RCC 7860 (cell line): ENCODE measurements around the gene P2RX3.
A peak's percentile ranks its signal among the peaks of the same experiment; 100 is the strongest.
"Not testable (repeated sequence)": the region's sequence is repeated elsewhere in the genome, so short reads cannot be mapped to it uniquely, and the experiment has no call there.

Source experiments
- DNase-seq: peaks from one replicate; pipeline ENCODE4 v3.0.0-alpha.2; 2015; ENCODE audit warnings: low spot score
- FAIRE-seq: peaks from 2 replicates; lab custom pipeline; 2012; peaks lifted over from hg19 to GRCh38; lab: Jason Lieb, UNC

The P2RX3 gene

GRCh38 chr11:57338142-57338541 is at the start of gene P2RX3:
P2RX3 (plus strand) TSS chr11:57338352; CDS start chr11:57338551, 199 bp downstream.
- FAIRE-seq (no peak), DNase-seq (no peak)

DNA sequence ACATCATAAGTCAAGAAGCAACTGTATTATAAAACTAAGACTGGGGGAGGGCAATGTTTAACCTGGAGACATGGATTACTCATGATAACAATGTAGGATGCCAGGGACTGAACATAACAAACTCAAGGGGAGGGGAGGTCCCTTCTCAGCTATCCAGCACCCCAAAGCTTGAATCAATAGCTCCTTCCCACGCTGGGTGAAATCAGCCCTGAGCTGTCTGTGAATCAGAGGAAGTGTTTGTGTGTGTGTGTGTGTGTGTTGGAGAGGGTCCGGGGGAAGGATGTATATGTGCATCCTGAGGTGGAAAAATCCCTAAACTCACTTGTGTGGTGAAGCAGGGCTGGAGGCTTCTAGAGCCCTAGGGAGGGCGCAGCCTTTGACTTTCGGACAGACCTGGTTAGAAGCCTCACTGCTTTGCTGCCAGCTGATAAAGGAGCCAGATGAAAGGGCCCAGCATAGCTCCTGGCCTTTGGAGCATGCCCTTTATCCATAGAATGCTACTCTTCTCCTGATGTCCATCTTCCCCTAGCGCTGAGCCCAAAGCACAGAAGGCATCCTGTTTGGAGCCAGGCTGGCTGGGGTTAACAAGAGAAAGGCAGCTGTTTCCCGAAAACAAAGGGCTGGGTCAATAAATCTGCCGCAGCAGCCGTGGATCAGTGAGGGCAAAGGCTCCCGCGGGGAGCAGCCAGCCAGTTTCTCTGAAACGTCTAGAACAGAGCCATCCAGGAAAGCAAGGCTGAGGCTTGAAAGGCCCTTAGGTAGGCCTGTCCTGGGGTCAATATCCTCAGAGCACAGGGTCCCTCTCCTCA is 49.2 kb upstream of the P2RX3 start:
- peak; percentile 13 for DNase-seq
- FAIRE-seq: no peak

DNA sequence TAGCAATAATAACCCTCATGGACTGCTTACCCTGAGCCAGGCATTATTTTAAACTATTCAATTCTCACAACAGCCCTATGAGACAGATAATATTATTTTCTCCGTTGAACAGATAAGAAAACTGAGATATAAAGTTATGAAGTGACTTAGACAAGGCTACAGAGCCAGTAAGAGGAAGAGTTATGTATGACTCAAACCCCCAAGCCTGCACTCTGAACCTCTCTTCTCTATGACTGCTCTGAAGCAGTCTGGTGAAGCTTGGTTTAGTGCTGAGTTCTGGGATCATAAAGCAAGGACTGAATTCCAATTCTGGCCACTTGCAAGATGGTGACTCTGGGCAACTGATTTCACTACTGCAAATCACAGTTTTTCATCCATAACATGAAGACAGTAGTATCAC is 47.9 kb upstream of the P2RX3 start:
- FAIRE-seq: no peak
- no peak for DNase-seq

DNA sequence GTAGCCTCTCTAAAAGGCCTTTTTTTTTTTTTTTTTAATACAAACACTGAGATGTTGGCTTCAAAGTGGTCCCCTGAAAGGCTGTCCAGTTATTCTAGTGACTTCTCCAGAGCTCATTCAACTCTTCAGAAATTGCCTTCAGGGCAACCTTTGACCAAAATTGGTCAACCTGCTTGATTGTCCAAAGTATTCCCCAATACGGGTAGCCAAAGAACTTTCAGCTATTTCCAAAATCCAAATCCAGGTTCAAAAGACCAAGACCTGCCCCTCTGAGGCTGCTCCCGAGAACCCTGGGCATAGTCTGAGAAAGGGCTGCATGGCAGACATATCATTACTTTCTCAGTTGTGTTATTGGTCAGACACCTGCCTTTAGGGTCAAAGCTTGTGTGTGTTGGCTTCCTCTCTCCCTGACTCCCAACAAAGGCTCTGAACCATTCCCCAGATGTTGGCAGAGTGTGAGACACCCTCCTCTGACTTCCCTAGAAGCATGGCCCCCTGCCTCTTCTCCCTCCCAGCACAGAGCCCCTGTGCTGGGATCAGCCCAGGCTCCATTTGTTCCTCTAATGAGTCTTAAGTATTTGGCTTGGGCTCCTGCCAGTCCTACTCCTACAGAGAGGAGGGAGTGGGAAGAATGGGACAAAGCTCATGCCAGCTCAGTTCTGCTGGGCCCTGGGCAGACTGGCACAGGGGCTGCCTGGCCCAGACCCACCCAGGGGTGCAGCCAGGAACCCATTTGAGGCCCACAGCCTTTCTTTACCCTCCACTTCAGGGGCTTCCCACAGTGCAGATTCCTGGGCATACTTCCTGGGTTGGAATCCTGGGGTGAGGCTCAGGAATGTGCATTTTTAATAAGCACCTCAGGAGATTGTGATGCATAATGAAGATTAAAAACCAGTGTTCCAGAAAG is 43.7 kb upstream of the P2RX3 start:
- DNase-seq (no peak), FAIRE-seq (no peak)

DNA sequence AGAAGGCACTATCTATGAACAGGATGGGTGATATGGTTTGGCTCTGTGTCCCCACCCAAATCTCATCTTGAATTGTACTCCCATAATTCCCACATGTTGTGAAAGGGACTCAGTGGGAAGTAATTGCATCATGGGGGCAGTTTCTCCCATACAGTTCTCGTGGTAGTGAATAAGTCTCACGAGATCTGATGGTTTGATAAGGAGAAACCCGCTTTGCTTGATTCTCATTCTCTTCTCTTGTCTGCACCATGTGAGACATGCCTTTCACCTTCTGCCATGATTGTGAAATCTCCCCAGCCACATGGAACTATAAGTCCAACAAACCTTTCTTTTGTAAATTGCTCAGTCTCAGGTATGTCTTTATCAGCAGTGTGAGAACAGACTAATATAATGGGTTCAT is 41.9 kb upstream of the P2RX3 start:
- not testable (repeated sequence) for FAIRE-seq

DNA sequence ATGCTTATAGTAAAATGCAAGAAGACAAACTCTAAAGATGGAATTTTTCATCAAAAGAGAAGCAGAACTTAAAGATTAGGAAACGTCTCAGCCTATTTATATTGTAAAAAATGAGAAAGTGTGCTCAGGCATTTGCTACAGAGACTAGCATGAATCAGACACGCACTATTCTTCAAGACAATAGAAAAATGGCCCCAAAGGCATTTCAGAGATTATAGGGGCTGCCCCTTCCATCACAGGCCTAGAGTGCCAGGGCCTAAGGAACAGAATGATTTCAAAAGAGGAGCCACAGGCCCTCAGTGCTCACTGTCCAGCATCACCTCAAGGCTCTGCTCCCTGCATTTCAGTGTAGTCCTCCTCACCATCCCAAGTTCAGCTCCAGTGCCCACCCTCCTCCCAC is 40.9 kb upstream of the P2RX3 start:
- FAIRE-seq: no peak
- no peak for DNase-seq

More for the DNA sequence above, 41.9 kb upstream of the P2RX3 start:
- not testable (repeated sequence) for DNase-seq

DNA sequence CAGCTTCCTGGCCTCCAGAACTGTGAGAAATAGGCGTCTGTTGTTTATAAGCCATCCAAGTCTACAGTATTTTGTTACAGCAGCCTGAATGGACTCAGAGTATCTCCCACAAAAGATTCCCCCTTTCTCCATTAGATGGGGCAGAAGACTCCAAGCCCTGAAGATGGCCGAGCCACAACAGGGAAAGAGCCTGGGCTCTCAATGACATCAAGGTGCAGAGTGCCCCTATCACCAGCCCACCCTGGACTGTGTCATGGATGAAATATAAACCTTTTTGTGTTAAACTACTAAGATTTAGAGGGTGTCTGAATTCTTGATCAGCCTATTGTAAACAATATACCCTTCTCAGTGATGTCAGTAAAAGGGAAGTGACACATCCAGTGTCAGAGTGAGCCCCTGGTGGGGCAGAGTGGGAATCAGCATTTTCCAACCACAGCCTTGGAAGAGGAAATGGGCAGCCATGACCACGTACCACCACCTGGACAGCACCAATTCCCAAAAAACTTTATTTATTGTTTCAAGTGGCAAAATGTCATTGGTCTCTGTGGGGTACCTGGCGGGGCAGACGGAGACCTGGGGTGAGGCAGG is 38.9 kb upstream of the P2RX3 start:
- no peak for FAIRE-seq

DNA sequence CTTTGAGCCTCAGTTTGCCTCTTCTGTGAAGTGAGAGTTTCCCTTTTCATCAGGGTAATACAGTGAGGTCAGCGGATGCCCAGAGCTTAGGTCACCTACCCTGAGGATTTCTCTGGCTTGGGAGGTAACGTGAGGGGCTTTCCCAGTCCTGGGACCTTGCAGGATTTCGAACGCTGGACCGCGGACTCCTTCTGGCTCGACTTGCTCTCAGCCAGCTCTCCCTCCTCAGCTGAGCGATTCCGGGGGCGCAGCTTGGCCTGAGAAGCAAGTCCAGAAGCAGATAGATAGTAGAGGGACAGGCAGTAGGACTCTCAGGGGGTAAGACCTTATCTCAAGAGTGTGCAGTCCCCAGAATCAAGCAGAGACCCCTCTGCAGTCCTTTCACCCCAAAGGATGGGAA is 37.4 kb upstream of the P2RX3 start:
- no peak for DNase-seq
- FAIRE-seq: no peak

More for the DNA sequence above, 38.9 kb upstream of the P2RX3 start:
- no peak for DNase-seq

DNA sequence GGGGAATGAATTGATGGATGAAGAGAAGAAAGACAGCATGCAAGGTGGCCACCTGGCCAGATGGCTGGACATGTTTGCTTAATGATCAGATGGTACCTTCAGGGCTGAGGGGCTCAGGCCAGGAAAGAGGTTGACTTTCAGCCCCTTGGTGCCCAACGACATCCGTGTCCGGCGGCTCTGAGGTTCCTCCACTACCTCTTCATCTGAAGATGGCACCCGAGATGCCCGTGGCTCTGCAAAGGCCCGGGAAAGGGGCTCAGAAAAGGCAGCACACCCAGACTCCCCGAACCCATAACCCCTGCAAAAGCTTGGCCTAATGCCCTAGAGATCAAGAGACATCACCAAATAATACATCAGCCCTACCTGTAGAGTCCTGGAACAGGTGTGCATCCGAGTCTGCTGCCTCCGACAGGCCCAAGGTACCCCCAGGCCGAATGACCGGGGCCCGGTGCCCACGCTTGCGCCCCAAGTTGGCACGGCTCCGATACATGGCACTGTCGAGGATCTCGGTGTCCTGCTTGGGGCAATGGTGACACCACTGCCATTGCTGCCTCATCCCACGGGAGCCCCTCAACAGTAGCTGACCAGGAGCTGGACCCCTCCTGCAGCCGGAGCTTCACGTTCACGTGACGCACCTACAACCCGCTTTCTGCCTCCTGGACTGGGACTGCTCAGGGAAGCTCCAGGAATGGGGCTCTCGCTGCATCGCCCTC is 36.3 kb upstream of the P2RX3 start:
- FAIRE-seq (no peak), DNase-seq (no peak)

DNA sequence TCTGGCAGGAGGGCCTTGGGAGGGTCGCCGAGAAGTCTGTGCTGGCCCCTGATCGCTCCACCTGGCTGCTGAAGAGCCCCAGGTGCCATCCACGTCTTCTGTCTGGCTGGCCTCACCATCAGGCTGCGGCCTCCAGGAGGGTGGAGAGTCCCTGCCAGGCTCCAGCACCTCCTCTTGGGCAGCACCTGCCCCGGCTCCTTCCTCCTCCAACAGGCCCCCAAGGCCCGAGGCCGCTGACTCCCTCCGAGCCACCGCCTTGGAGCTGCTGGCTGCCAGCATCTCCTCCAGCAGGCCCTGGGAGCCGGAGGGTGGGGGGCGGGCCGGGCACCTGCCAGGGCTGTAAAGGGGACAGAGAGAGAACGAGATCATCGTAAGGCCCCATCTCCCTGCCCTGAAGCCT is 35.7 kb upstream of the P2RX3 start:
- FAIRE-seq (no peak), DNase-seq (no peak)

GRCh38 chr11:57303280-57303989 is 34.7 kb upstream of the P2RX3 start:
- DNase-seq: no peak
- no peak for FAIRE-seq

DNA sequence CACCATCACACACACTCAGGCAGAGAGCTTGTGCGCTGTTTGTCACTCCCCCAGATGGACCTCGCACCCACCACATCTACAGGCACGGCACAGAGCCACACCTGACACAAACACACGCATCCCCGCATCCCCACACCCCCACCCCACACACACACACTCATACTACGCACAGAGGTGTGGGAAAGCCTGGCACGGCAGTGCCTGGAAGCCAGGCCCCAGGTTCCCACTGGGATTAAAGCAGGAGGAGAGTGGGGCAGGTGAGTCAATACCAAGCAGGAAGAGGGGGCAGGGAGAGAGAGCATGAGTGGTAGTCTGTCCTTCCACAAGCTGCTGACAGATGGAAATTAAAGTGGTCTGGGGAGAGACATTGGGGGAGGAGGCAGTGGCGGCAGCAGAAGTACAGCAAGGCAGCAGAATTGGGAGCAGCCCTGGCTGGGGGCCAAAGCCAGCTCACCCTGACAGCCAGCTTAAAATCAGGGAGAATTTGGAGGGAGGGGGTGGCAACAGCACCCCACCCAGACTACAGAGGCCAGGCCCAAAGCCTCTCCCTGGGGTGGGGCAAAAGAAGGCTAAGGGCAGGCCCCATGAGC is 34.1 kb upstream of the P2RX3 start:
- no peak for FAIRE-seq
- no peak for DNase-seq

DNA sequence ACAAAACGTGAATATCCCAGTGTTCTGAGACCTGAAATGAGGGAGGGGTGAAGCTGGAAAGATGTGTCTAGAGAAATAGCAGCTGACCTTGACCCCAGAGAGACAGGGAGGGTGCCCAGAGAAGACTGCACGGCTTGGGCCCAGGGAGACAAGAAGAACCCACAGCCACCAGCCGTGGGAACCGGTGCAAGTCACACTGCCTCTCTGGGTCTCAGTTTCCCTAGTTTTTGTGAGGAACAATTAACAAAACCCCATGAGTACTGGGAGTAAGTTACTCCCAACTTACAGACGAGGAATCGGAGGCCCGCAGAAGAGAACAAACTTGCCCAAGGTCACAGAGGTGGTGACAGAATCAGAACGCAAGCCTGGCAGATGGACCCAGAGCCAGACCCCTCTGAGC is 32.6 kb upstream of the P2RX3 start:
- FAIRE-seq: no peak

GRCh38 chr11:57306161-57306876 is 31.8 kb upstream of the P2RX3 start:
- no peak for DNase-seq
- FAIRE-seq: no peak

More for the DNA sequence above, 32.6 kb upstream of the P2RX3 start:
- no peak for DNase-seq

GRCh38 chr11:57306940-57307565 is 31.1 kb upstream of the P2RX3 start:
- DNase-seq (no peak), FAIRE-seq (no peak)

DNA sequence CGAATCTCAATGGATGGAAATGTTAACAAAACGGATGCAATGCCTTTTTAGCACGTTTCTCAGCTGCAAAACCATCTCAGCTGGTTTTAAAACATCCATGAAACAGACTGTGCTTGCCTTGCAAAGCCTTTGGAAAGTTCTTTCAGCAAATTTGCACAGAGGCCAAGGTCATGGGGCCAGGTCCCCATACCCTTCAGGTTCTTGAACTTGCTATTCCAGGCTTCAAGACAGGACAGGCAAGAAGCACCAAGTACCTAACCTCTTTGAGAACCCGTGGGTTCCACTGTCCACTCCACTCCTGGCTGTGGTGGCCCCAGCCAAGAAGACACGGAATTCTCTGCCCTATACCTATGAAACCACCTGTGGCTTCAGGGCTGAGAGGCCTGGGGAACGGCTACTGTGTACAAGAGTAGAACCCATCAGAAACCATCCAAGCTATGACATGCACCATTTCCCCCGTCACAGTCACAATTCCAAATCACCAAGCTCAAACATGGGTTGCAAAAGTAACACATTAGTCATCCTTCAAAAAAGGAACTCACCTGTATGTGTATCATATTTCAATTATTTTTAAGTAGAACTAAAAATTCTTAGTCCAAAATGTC is 30.4 kb upstream of the P2RX3 start:
- DNase-seq: no peak
- FAIRE-seq: no peak

- DNase-seq (no peak), FAIRE-seq (no peak)
Measured at GRCh38 chr11:57308426-57309060, 29.6 kb upstream of the P2RX3 start.
